HepG2 (cell line): ENCODE results near the gene CDH12.
"Not testable (repeated sequence)": the region's sequence is repeated elsewhere in the genome, so short reads cannot be mapped to it uniquely, and the experiment has no call there.

ENCODE experiments used
- NR2F2 ChIP-seq: IDR thresholded peaks from 2 replicates; pipeline ENCODE4 v1.6.1; 2012; ENCODE audit warnings: low read depth, inconsistent platforms, borderline replicate concordance
- RAD21 ChIP-seq: fragments of 450-650 bp; formaldehyde crosslinking; IDR thresholded peaks from 2 replicates; pipeline ENCODE4 v1.5.0; 2020; ENCODE audit warnings: mild to moderate bottlenecking
- SRF ChIP-seq: IDR thresholded peaks from 2 replicates; pipeline ENCODE4 v1.6.1; 2011; ENCODE audit warnings: mild to moderate bottlenecking, low read depth, low read length, moderate library complexity
- TCF7L2 ChIP-seq: IDR thresholded peaks from 2 replicates; pipeline ENCODE4 v1.6.1; 2011; ENCODE audit warnings: mild to moderate bottlenecking, low read depth, low read length, moderate library complexity
- TOPORS ChIP-seq: sonication (generic); formaldehyde crosslinking; IDR thresholded peaks from 2 replicates; pipeline ENCODE4 v1.8.0; 2023; ENCODE audit warnings: mild to moderate bottlenecking, missing genetic modification reagents

DNA sequence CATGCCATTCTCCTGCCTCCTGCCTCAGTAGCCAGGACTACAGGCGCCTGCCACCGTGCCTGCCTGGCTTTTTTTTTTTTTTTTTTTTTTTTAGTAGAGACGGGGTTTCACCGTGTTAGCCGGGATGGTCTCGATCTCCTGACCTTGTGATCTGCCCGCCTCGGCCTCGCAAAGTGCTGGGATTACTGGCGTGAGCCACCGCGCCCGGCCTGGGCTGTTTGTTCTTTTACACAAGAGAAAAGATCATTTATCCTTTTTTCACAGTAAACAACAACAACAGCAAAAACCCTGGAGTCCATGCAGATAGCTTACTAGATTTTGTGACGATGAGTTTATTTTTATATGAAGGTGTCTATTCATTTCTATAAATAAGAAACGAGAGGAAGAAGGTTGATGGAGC lies 538.1 kb downstream of the CDH12 start:
- not testable (repeated sequence) for TF ChIP-seq NR2F2; TOPORS (CRISPR knock-in tag); RAD21 (CRISPR knock-in tag); SRF; TCF7L2
